CD14-positive monocyte (primary cell): Measurements from ENCODE around the gene PDE8B. TPM values are rescaled to one million over a fixed set of nuclear protein-coding genes. Genes with fewer than 3 reads are reported as not detected.

ENCODE experiments used
- DNase-seq, 3 donors: peaks; one replicate each; pipeline ENCODE4 v3.0.0-alpha.2; 2011 to 2022
- H2AFZ ChIP-seq: 2 replicates; pipeline ENCODE4 v1.6.0; 2012; ENCODE audit warnings: mild to moderate bottlenecking, low read depth, low read length, inconsistent platforms; ENCODE audit not compliant: insufficient read depth, poor library complexity, severe bottlenecking
- H3K27ac ChIP-seq, 2 donors: 1 replicate in 1 of 2; 2 replicates in 1 of 2; pipeline ENCODE4 v1.5.1; 2012 to 2013; ENCODE audit warnings: low read length in 2 of 2, control low read depth in 1 of 2, inconsistent platforms in 1 of 2, low read depth in 1 of 2, mild to moderate bottlenecking in 1 of 2
- H3K27me3 ChIP-seq, 2 donors: one replicate each; pipeline versions ENCODE4 v1.6.0 to v1.6.1; 2011 to 2013; ENCODE audit warnings: low read length in 2 of 2; ENCODE audit not compliant: control insufficient read depth in 2 of 2, insufficient read depth in 2 of 2
- H3K36me3 ChIP-seq, 2 donors: replicated peaks in 1 of 2; 1 replicate in 1 of 2; 2 replicates in 1 of 2; pipeline versions ENCODE4 v1.5.1 to v1.6.1; 2012 to 2013; ENCODE audit warnings: low read length in 2 of 2, control low read depth in 1 of 2, inconsistent platforms in 1 of 2, mild to moderate bottlenecking in 1 of 2; ENCODE audit not compliant: insufficient read depth in 2 of 2, control insufficient read depth in 1 of 2
- H3K4me1 ChIP-seq, 2 donors: 1 replicate in 1 of 2; 2 replicates in 1 of 2; pipeline versions ENCODE4 v1.5.1 to v1.6.1; 2012 to 2013; ENCODE audit warnings: low read length in 2 of 2, control low read depth in 1 of 2, inconsistent platforms in 1 of 2, mild to moderate bottlenecking in 1 of 2, moderate library complexity in 1 of 2; ENCODE audit not compliant: insufficient read depth in 2 of 2, control insufficient read depth in 1 of 2
- H3K4me2 ChIP-seq: replicated peaks from 2 replicates; pipeline ENCODE3; 2012; ENCODE audit warnings: low read length, moderate library complexity, mild to moderate bottlenecking; ENCODE audit not compliant: poor library complexity, severe bottlenecking; ENCODE audit errors: extremely low read depth
- H3K4me3 ChIP-seq, 3 experiments: fragments of 200-600 bp in 1 of 3; sonication (generic) in 1 of 3; replicated peaks in 1 of 3; 1 replicate in 2 of 3; 2 replicates in 1 of 3; pipeline ENCODE4 v1.5.1; 2011 to 2013; ENCODE audit warnings: low read length in 3 of 3, mild to moderate bottlenecking in 3 of 3, control low read depth in 2 of 3, low read depth in 2 of 3, inconsistent platforms in 1 of 3, moderate library complexity in 1 of 3
- H3K79me2 ChIP-seq: 2 replicates; pipeline ENCODE4 v1.6.0; 2012; ENCODE audit warnings: mild to moderate bottlenecking, control low read depth, inconsistent platforms, low read length, moderate library complexity; ENCODE audit not compliant: insufficient read depth
- H3K9ac ChIP-seq: 2 replicates; pipeline ENCODE4 v1.6.0; 2017; ENCODE audit warnings: low read length, mild to moderate bottlenecking; ENCODE audit not compliant: insufficient read depth, poor library complexity, severe bottlenecking
- H3K9me3 ChIP-seq, 2 donors: replicated peaks in 1 of 2; 1 replicate in 1 of 2; 2 replicates in 1 of 2; pipeline versions ENCODE4 v1.5.1 to v1.6.1; 2012 to 2013; ENCODE audit warnings: low read length in 2 of 2, control low read depth in 1 of 2; ENCODE audit not compliant: control insufficient read depth in 1 of 2, insufficient read depth in 1 of 2
- H4K20me1 ChIP-seq: 2 replicates; pipeline ENCODE4 v1.6.0; 2012; ENCODE audit warnings: mild to moderate bottlenecking, low read length, control low read depth, moderate library complexity; ENCODE audit not compliant: insufficient read depth
- H3K27ac Mint-ChIP-seq, 7 donors: one replicate each; pipeline ENCODE4 v1.8.0; 2020; ENCODE audit warnings: mild to moderate bottlenecking in 7 of 7, mixed read lengths in 7 of 7, moderate library complexity in 6 of 7, inconsistent platforms in 2 of 7
- H3K27me3 Mint-ChIP-seq, 3 donors: one replicate each; pipeline ENCODE4 v1.8.0; 2021 to 2022; ENCODE audit warnings: low read depth in 3 of 3, mild to moderate bottlenecking in 3 of 3, mixed read lengths in 3 of 3, moderate library complexity in 3 of 3, inconsistent platforms in 1 of 3
- H3K36me3 Mint-ChIP-seq, 2 donors: one replicate each; pipeline ENCODE4 v1.8.0; 2020; ENCODE audit warnings: mixed read lengths in 2 of 2, inconsistent platforms in 1 of 2, mild to moderate bottlenecking in 1 of 2
- H3K4me1 Mint-ChIP-seq: one replicate; pipeline ENCODE4 v1.8.0; 2020; ENCODE audit warnings: mild to moderate bottlenecking, mixed read lengths
- H3K4me3 Mint-ChIP-seq, 2 donors: one replicate each; pipeline ENCODE4 v1.8.0; 2020; ENCODE audit warnings: mild to moderate bottlenecking in 2 of 2, mixed read lengths in 2 of 2, moderate library complexity in 1 of 2
- H3K9me3 Mint-ChIP-seq, 7 donors: one replicate each; pipeline ENCODE4 v1.8.0; 2020 to 2022; ENCODE audit warnings: mixed read lengths in 7 of 7, mild to moderate bottlenecking in 6 of 7, moderate library complexity in 6 of 7, inconsistent platforms in 2 of 7
- CTCF ChIP-seq: fragments of 200-600 bp; IDR thresholded peaks from one replicate; pipeline ENCODE4 v1.8.0; 2022; ENCODE audit warnings: antibody characterized with exemption, mild to moderate bottlenecking
- WGBS: methylation state at CpG from one replicate; pipeline ENCODE4 v1.1.5; 2013; ENCODE audit warnings: missing lambda C conversion rate; ENCODE audit not compliant: insufficient coverage; 5-methylcytosine and 5-hydroxymethylcytosine counted together
- intact Hi-C, 2 donors: fragments of 100-400 bp; cut with micrococcal nuclease; formaldehyde crosslinking; loops; one replicate each; pipeline versions ENCODE4 v1.15.0 to v1.15.1; 2023
- polyA plus RNA-seq, 3 donors: library from polyadenylated mRNA; depleted of rRNA in 1 of 3; unstranded in 2 of 3; stranded (reverse) in 1 of 3; fragments of 300-500 nt in 2 of 3; fragments of >200 nt in 1 of 3; fragmentation: Illumina TruSeq in 2 of 3; gene quantifications; 1 replicate in 2 of 3; 2 replicates in 1 of 3; pipeline ENCODE4 v1.2.3, GENCODE V29; 2012 to 2021

Gene PDE8B
- polyA plus RNA-seq, 3 donors = 0.11 to 0.61 (median 0.29) TPM

GRCh38 chr5:77452351-77452750 lies 241.9 kb downstream of the PDE8B start:
- Histone ChIP-seq H3K4me3 (no peak overlapping the region), H2AFZ (no peak overlapping the region), H3K79me2 (no peaks in the 10 kb centered on the region), H3K4me1 (no peaks in the 10 kb centered on the region), H4K20me1 (no peaks in the 10 kb centered on the region), H3K36me3 (peaks cover 52 to 84% of the 10 kb centered on the region in 2 donors), H3K9me3 (no peaks in the 10 kb centered on the region), H3K9ac (no peak overlapping the region), H3K27me3 (no peaks in the 10 kb centered on the region), H3K27ac (no peak overlapping the region), H3K4me2 (no peak overlapping the region)
- no peak for DNase-seq
- WGBS = 100% methylated on average over 1 of the region's 1 CpG
- peaks cover 62 to 68% of the 10 kb centered on the region in 2 donors for H3K36me3 Mint-ChIP-seq
- H3K4me1 Mint-ChIP-seq = peaks cover 10% of the 10 kb centered on the region
- intact Hi-C loops = no loop called here
- peaks cover 0 to 5% (median 0%) of the 10 kb centered on the region in 7 donors for H3K9me3 Mint-ChIP-seq
- no peak overlapping the region for H3K27ac Mint-ChIP-seq
- no peak overlapping the region for H3K4me3 Mint-ChIP-seq
- TF ChIP-seq CTCF = no peak
- H3K27me3 Mint-ChIP-seq = no peaks in the 10 kb centered on the region

GRCh38 chr5:77454123-77454522 lies 243.6 kb downstream of the PDE8B start:
- 94% methylated on average over 2 of the region's 3 CpGs for WGBS
- no peaks in the 10 kb centered on the region for H3K4me1 ChIP-seq
- H3K27me3 ChIP-seq = no peaks in the 10 kb centered on the region
- no peaks in the 10 kb centered on the region for H3K9me3 ChIP-seq
- H3K4me2 ChIP-seq = no peak overlapping the region
- no peak overlapping the region for H3K9ac ChIP-seq
- no peaks in the 10 kb centered on the region for H4K20me1 ChIP-seq
- H3K36me3 Mint-ChIP-seq = peaks cover 56 to 64% of the 10 kb centered on the region in 2 donors
- DNase-seq = no peak
- no peak overlapping the region for H3K4me3 Mint-ChIP-seq
- H3K27me3 Mint-ChIP-seq = no peaks in the 10 kb centered on the region
- no peak overlapping the region for H3K4me3 ChIP-seq
- TF ChIP-seq CTCF = no peak
- H3K4me1 Mint-ChIP-seq = peaks cover 9% of the 10 kb centered on the region
- H2AFZ ChIP-seq = no peak overlapping the region
- H3K27ac Mint-ChIP-seq = no peak overlapping the region
- no peaks in the 10 kb centered on the region for H3K79me2 ChIP-seq
- intact Hi-C loops = no loop called here
- no peak overlapping the region for H3K27ac ChIP-seq
- H3K36me3 ChIP-seq = peaks cover 43 to 80% of the 10 kb centered on the region in 2 donors
- no peaks in the 10 kb centered on the region for H3K9me3 Mint-ChIP-seq
